SK-N-MC (cell line): ENCODE measurements around the gene ALX3.
A peak's percentile ranks its signal among the peaks of the same experiment; 100 is the strongest.

Experiments
- EZH2 ChIP-seq: fragments of 200-600 bp; sonication (generic); IDR thresholded peaks from one replicate; pipeline ENCODE4 v1.6.1; 2017; ENCODE audit warnings: antibody characterized with exemption
- FOXP2 ChIP-seq: optimal IDR thresholded peaks from 2 replicates; pipeline ENCODE3; 2011; ENCODE audit warnings: mild to moderate bottlenecking, moderate library complexity; ENCODE audit not compliant: insufficient read depth; ENCODE audit errors: extremely low read length, control extremely low read depth
- POLR2AphosphoS5 ChIP-seq: IDR thresholded peaks from 2 replicates; pipeline ENCODE4 v1.6.1; 2012; ENCODE audit warnings: mild to moderate bottlenecking, low read depth, low read length, borderline replicate concordance

- TF ChIP-seq EZH2, result no peak
- TF ChIP-seq POLR2AphosphoS5, result 0 out of 2 replicates have a peak, but pooled peaks have one; percentile 13
- TF ChIP-seq FOXP2, result no peak
Observed at GRCh38 chr1:110060034-110060661, 10.3 kb downstream of the ALX3 start.
